Epithelial cell of esophagus (primary cell): ENCODE measurements around the gene MRPL4.

Source experiments
- DNase-seq: peaks from one replicate; pipeline ENCODE4 v3.0.0; 2010; ENCODE audit warnings: low read depth
- H3K4me3 ChIP-seq: 2 replicates; pipeline ENCODE4 v1.5.1; 2011; ENCODE audit warnings: mild to moderate bottlenecking, low read length, control low read depth
- CTCF ChIP-seq: IDR thresholded peaks from 2 replicates; pipeline ENCODE4 v1.5.1; 2011; ENCODE audit warnings: low read depth, mild to moderate bottlenecking, low read length, control low read depth, inconsistent platforms; ENCODE audit not compliant: insufficient read depth; ENCODE audit errors: missing control alignments

Gene MRPL4

DNA sequence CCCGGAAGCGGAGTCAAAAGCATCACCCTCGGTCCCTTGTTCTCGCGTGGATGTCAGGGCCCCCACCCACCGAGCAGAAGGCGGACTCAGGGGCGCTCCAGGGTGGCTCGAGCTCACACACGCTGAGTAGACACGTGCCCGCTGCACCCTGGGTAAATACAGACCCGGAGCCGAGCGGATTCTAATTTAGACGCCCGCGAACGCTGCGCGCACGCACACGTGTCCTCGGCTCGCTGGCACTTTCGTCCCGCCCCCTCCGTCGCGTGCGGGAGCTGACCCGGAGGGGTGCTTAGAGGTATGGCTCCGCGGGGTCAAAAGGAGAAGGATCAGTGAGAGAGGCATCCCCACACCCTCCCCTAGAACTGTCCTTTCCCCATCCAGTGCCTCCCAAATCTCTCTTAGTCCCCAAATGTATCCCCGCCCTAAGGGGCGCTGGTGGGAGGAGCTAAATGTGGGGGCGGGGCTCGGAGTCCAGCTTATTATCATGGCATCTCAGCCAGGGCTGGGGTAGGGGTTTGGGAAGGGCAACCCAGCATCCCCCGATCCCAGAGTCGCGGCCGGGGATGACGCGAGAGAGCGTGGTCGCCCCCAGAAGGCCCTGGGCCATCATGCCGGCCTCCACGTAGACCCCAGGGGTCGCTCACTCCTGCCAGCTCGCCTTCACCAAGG lies 37.3 kb downstream of the MRPL4 start:
- peak overlapping the region; percentile 53 for H3K4me3 ChIP-seq
- peak; percentile 62 for DNase-seq
- no peak for TF ChIP-seq CTCF

DNA sequence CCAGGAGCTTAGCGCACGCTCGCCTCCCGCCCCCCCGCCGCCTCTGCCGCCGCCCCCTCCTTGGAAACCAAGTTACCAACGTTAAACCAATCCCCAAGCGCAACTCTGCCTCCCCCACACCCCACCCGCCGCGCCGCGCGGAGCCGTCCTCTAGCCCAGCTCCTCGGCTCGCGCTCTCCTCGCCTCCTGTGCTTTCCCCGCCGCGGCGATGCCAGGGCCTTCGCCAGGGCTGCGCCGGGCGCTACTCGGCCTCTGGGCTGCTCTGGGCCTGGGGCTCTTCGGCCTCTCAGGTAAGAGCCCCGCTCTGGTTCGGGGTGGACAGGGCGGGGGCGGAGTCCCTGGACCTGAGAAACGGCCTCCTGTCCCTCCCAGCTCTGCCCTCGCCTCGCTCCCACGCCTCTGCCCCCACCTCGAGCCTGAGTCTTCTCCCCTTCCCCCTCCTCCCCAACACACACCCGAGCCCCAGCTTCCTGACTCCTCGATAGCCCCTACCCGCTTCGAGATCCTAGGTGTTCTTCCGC lies 37.9 kb downstream of the MRPL4 start, which contains the start of gene ICAM5:
TSS of gene ICAM5 (plus strand) at position 117 of the 521 bp plus-strand sequence. CDS start at position 209, 92 bp downstream.
- peak within 1 kb of the TSS; percentile 53 for H3K4me3 ChIP-seq
- no peak for TF ChIP-seq CTCF
- peak; percentile 57 for DNase-seq

DNA sequence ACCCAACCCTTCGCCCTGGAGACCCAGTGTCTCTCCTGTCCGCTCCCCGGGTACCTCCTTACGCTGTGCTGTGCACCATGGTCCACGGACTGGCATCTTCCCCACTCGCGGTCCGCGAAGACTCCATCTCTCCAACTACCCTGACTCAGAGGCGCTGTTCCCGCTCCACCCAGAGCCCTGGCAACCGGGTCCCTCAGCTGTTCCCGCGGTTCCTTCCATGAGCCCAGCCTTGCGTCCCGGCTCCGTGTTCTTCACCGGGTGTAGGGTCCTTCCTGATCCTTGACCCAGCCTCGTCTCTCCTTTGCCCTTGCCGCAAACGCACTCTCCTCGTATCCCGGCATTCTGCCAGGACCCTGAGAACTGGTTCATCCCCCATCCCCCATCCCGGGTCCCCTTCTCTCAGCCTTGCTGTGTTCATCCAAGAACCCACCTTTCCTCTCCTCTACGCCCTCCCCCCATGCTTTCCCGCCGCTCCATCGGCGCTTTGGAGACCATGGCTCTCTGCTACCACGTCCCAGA lies 38.4 kb downstream of the MRPL4 start:
- peak; percentile 30 for DNase-seq
- TF ChIP-seq CTCF, result no peak
- H3K4me3 ChIP-seq, result peak overlapping the region; percentile 53

GRCh38 chr19:10290876-10291553 lies 39.0 kb downstream of the MRPL4 start:
- peak; percentile 59 for DNase-seq
- peak overlapping the region; percentile 53 for H3K4me3 ChIP-seq
- TF ChIP-seq CTCF, result no peak

DNA sequence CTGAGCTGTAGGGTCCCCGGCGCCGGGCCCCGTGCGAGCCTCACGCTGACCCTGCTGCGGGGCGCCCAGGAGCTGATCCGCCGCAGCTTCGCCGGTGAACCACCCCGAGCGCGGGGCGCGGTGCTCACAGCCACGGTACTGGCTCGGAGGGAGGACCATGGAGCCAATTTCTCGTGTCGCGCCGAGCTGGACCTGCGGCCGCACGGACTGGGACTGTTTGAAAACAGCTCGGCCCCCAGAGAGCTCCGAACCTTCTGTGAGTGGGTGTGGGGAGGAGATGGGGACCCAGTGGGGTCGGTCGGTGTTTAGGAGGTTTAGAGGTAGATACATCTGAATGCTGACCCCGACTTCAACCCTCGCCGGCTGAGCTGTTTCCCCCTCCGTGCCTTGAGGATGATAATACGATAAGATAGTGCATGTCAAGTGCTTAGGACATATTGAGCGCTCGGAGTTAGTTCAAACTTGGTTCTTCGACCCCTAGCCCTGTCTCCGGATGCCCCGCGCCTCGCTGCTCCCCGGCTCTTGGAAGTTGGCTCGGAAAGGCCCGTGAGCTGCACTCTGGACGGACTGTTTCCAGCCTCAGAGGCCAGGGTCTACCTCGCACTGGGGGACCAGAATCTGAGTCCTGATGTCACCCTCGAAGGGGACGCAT lies 39.7 kb downstream of the MRPL4 start:
- peak overlapping the region; percentile 53 for H3K4me3 ChIP-seq
- no peak for DNase-seq
- no peak for TF ChIP-seq CTCF

DNA sequence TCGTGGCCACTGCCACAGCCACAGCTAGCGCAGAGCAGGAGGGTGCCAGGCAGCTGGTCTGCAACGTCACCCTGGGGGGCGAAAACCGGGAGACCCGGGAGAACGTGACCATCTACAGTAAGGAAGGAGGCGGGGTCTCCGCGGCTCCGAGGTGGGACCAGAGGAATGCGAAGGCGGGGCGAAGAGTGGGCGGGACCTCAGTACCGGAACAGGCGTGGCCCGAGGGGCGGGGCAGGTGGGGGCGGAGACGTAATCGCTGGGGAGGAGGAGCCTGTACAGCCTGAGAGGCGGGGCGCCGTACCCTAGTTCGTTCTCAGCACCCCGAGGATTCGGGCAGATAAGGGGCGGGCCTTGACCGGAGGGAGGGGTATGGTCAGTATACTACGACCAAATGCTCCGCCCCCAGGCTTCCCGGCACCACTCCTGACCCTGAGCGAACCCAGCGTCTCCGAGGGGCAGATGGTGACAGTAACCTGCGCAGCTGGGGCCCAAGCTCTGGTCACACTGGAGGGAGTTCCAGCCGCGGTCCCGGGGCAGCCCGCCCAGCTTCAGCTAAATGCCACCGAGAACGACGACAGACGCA lies 40.3 kb downstream of the MRPL4 start:
- DNase-seq, result peak; percentile 85
- TF ChIP-seq CTCF, result no peak
- peak overlapping the region; percentile 53 for H3K4me3 ChIP-seq
